Erythroblast (primary cell): ENCODE results near the gene NXN.

Experiments used
- GATA1 ChIP-seq: IDR thresholded peaks from 2 replicates; pipeline ENCODE4 v1.6.1; 2011; ENCODE audit warnings: low read depth, mild to moderate bottlenecking, control low read depth, low read length, moderate library complexity
- POLR2A ChIP-seq: IDR thresholded peaks from 2 replicates; pipeline ENCODE4 v1.6.1; 2011; ENCODE audit warnings: mild to moderate bottlenecking, low read length

GRCh38 chr17:863880-864279 lies 115.7 kb downstream of the NXN start:
- TF ChIP-seq POLR2A: no peak
- no peak for TF ChIP-seq GATA1
